Measurements from ENCODE around the gene POPDC2.

DNA sequence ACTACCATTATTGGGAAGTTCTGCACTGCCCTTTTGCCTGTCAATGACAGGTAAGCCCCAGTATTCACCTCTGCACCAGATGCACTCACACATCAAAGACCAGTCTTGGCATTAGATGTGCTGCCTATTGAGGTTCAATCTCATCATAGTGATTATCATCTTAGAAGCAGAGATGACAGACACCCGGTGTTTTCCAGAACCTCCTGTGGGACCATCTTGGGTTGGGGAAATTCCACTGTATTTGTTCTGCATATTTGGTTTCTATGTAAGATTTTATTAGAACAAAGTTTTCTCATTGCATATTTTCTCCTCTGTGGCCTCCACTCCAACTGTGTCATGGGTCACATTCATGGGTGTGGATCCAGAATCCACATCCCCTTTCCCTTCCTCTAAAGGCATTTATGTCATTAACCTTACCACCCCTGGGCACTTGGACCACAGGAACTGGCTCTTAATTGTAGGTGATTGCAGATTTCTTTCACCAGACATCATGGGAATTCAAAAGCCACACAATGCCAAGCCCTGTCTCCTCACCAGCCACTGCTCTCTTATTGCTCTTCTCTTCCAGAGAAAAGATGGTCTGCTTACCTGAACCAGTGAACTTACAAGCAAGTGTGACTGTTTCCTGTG, 31.5 kb downstream of the POPDC2 start:
- TF ChIP-seq CTCF (IDR thresholded peaks at IDR 0.05) (no peak), POLR2A (IDR thresholded peaks at IDR 0.05) (no peak), POLR2AphosphoS5 (IDR thresholded peaks at IDR 0.05) (no peak), EP300 (IDR thresholded peaks at IDR 0.05) (no peak)
